ENCODE data around the gene CITED1. TPM values are rescaled to one million over a fixed set of nuclear protein-coding genes. Genes with fewer than 3 reads are reported as not detected.

The CITED1 gene
- polyA plus RNA-seq, 2 of the 4 experiments (the other 2 are of a cell fraction), result 0.43 TPM

GRCh38 chrX:72306085-72306801 is 529 bp upstream of the CITED1 start:
- H3K4me2 ChIP-seq, result peak overlapping the region; percentile 95
- peak overlapping the region; percentile 63 for H3K4me3 ChIP-seq
- no peaks in the 10 kb centered on the region for H3K9me3 ChIP-seq
- DNase-seq (ENCODE audit: low read depth in 1 of 2, low spot score in 1 of 2) (peak; percentile 20 to 30), FAIRE-seq (no peak), ATAC-seq (peak; percentile 42 to 43)
- peaks cover 15% of the 10 kb centered on the region; the same call in 2 of the 3 replicates for H3K4me1 ChIP-seq
- 0% methylated on average over 16 of the region's 92 CpGs for WGBS (ENCODE audit: missing lambda C conversion rate)
- ChIA-PET CTCF (interaction anchor here (1.2 to 2.2 kb wide), 2 partner anchors 30 to 60 kb away, joined by 5 read pairs; partner anchors contain the start of gene RPS4X), POLR2A (interaction anchor here (3.3 kb wide), 1 partner anchor 29 kb away, joined by 24 read pairs; the partner anchor contains the start of gene RPS4X)
- H3K27ac ChIP-seq, result peak overlapping the region; percentile 57 to 77; a peak in 5 of 6 replicates
- TF ChIP-seq GATA3 (IDR thresholded peaks at IDR 0.05; ENCODE audit: borderline replicate concordance) (no peak), POLR2AphosphoS2 (conservative IDR thresholded peaks at IDR 0.05; ENCODE audit: low read length) (no peak)
- TF ChIP-seq, protein P1, sequence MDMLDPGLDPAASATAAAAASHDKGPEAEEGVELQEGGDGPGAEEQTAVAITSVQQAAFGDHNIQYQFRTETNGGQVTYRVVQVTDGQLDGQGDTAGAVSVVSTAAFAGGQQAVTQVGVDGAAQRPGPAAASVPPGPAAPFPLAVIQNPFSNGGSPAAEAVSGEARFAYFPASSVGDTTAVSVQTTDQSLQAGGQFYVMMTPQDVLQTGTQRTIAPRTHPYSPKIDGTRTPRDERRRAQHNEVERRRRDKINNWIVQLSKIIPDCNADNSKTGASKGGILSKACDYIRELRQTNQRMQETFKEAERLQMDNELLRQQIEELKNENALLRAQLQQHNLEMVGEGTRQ (IDR thresholded peaks at IDR 0.05), result no peak

DNA sequence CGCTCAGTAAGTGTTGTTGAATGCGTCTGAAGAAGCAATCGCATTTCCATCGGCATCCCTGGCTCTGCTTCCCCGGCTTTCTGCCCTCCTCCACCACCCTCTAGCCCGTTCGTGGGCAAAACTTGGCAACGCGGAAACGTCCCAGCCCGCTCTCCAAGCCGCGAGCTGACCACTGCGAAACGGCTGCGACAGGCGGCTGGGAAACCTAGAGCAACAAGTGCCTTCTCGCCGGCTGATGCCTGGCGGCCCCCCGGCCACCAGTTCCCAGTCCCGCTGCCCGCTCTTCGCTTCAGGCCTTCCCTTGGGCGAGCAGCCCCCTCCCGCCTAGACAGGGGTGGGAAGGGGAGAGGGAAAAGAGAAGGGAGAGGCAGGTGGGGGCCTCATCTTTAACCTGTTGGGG is 837 bp downstream of the CITED1 start:
- ChIA-PET CTCF (interaction anchor here (1.0 kb wide), 1 partner anchor 25 kb away, joined by 3 read pairs; no protein-coding TSS in a partner anchor), POLR2A (no interaction called here)
- TF ChIP-seq HDAC2 (IDR thresholded peaks at IDR 0.05), result no peak
- no peak for TF ChIP-seq HOXB13 (CRISPR knock-in tag; IDR thresholded peaks at IDR 0.05; ENCODE audit: low read depth)
- TF ChIP-seq NFE2L2 (conservative IDR thresholded peaks at IDR 0.05; ENCODE audit: low read length), result no peak
- TF ChIP-seq ZC3H11A (IDR thresholded peaks at IDR 0.05), result no peak
- TF ChIP-seq KDM1A (IDR thresholded peaks at IDR 0.05; ENCODE audit: low read depth), result no peak
- no peak for TF ChIP-seq PHF8 (IDR thresholded peaks at IDR 0.05; ENCODE audit: borderline replicate concordance, low read depth)
- no peak for TF ChIP-seq JUNB (IDR thresholded peaks at IDR 0.05)
- no peak for TF ChIP-seq EP300 (IDR thresholded peaks at IDR 0.05)
- no peak for TF ChIP-seq ELK1 (IDR thresholded peaks at IDR 0.05; ENCODE audit: low read depth, low read length)
- TF ChIP-seq CEBPB (IDR thresholded peaks at IDR 0.05), result no peak
- TF ChIP-seq MAX (IDR thresholded peaks at IDR 0.05), result no peak
- TF ChIP-seq SMC3 (IDR thresholded peaks at IDR 0.05), result no peak
- TF ChIP-seq RFX5 (IDR thresholded peaks at IDR 0.05), result no peak
- TF ChIP-seq, protein P2, sequence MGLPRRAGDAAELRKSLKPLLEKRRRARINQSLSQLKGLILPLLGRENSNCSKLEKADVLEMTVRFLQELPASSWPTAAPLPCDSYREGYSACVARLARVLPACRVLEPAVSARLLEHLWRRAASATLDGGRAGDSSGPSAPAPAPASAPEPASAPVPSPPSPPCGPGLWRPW (IDR thresholded peaks at IDR 0.05), result no peak
- TF ChIP-seq CBX8 (IDR thresholded peaks at IDR 0.05), result no peak
- TF ChIP-seq HEYL (CRISPR knock-in tag; IDR thresholded peaks at IDR 0.05), result no peak
- TF ChIP-seq, protein P3, sequence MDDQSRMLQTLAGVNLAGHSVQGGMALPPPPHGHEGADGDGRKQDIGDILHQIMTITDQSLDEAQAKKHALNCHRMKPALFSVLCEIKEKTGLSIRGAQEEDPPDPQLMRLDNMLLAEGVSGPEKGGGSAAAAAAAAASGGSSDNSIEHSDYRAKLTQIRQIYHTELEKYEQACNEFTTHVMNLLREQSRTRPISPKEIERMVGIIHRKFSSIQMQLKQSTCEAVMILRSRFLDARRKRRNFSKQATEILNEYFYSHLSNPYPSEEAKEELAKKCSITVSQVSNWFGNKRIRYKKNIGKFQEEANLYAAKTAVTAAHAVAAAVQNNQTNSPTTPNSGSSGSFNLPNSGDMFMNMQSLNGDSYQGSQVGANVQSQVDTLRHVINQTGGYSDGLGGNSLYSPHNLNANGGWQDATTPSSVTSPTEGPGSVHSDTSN (IDR thresholded peaks at IDR 0.05), result no peak
- peak overlapping the region; percentile 95 for H3K4me2 ChIP-seq
- FAIRE-seq, result no peak
- H3K4me3 ChIP-seq, result peak overlapping the region; percentile 63; the same call in 2 of the 3 replicates
- DNase-seq (ENCODE audit: low read depth in 1 of 2, low spot score in 1 of 2), result no peak
- 56% methylated on average over 24 of the region's 26 CpGs for WGBS (ENCODE audit: missing lambda C conversion rate)
- ATAC-seq, result no peak
- peaks cover 15% of the 10 kb centered on the region; the same call in 2 of the 3 replicates for H3K4me1 ChIP-seq
- no peaks in the 10 kb centered on the region for H3K9me3 ChIP-seq
- H3K27ac ChIP-seq, result no peak overlapping the region

DNA sequence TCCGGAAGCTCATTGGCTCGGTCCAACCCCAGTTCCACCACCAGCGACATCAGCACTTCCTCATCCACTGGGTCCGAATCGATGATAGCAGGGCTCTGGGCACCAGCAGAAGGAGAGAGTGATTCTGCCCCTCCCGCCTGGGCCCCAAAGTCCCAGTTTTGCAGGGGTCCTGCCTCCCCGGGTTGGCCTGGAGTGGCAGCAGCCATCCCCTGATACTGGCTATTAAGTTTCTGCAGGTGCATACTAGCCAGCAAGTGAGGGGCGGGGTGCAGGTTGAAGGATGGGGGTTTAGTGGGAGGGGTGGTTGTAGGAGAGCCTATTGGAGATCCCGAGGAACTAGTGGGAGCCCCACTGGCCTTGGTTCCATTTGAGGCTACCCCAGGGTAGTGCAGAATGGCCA is 3.9 kb downstream of the CITED1 start:
- ChIA-PET CTCF (interaction anchor here (0.8 to 0.9 kb wide), 2 partner anchors 11 to 55 kb away, joined by 3 to 4 read pairs; no protein-coding TSS in a partner anchor), POLR2A (no interaction called here)
- ATAC-seq, result no peak
- no peak for DNase-seq (ENCODE audit: low read depth in 1 of 2, low spot score in 1 of 2)
- no peak overlapping the region for H3K27ac ChIP-seq
- H3K4me1 ChIP-seq, result peaks cover 5% of the 10 kb centered on the region; the same call in 1 of the 3 replicates
- TF ChIP-seq CHD4 (IDR thresholded peaks at IDR 0.05; ENCODE audit: borderline replicate concordance) (no peak), SMC3 (IDR thresholded peaks at IDR 0.05) (no peak), RFX5 (IDR thresholded peaks at IDR 0.05) (no peak), KDM5A (IDR thresholded peaks at IDR 0.05) (no peak), NFE2L2 (conservative IDR thresholded peaks at IDR 0.05; ENCODE audit: low read length) (no peak), ZSCAN20 (CRISPR knock-in tag; IDR thresholded peaks at IDR 0.05) (no peak), RAD21 (conservative IDR thresholded peaks at IDR 0.05 in 1 of 2, IDR thresholded peaks at IDR 0.05 in 1 of 2) (no peak), EHF (CRISPR knock-in tag; IDR thresholded peaks at IDR 0.05) (no peak)
- H3K4me3 ChIP-seq, result no peak overlapping the region
- FAIRE-seq, result no peak
- WGBS (ENCODE audit: missing lambda C conversion rate), result 79% methylated on average over 7 of the region's 9 CpGs
- H3K9me3 ChIP-seq, result no peaks in the 10 kb centered on the region
- no peak overlapping the region for H3K4me2 ChIP-seq

Measured in A549 (cell line).